ENCODE data around the gene PPFIBP2. TPM values are rescaled to one million over a fixed set of nuclear protein-coding genes. Genes with fewer than 3 reads are reported as not detected.

PPFIBP2 gene
- total and polyA plus RNA-seq, 12 donors, result 6.4 to 40.7 (median 21.4) TPM

DNA sequence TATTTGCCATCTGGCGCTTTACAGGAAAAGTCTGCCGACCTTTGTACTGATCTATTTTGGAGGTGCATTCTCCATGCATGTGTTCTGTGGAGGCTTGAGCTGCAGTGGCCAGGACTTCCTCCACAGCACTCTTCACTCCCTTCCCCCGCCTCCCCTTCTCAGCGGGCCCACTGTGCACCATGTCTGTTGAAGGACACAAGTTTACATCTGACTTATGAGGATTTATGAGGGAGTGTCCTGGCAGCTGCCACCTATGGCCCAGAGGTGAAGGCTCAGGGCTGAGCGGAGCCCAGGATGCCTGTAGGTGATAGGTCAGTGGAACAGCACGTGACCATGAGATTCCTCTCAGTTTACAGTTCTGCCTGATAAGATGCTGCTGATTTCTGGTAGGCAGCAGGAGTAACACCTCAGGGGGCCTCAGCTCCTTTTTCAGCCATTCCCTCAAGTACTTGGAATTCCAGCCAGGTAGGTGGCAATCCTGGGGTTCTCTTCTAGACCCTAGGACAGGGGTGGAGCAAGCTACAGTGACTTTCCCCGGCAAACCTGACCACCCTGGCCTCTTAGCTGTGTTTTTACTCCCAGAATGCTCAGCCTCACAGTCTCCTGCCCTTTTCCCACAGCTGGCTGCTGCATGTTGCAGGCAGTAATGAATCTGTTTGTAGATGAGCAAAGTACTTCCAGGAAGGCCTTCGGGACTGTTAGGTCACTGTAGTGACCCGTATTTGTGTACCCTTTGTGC, 59.9 kb downstream of the PPFIBP2 start:
- WGBS, 2 donors, result 71 to 76% methylated on average over 9 of the region's 9 CpGs
- H3K36me3 ChIP-seq, result no peaks in the 10 kb centered on the region
- DNase-seq, result no peak
- peak overlapping the region in 2 of 10 donors; percentile 12 to 18 for H3K27ac ChIP-seq
- H3K4me3 ChIP-seq, result no peak overlapping the region
- no peak for ATAC-seq
- peaks cover 7 to 50% (median 30%) of the 10 kb centered on the region in 9 donors for H3K4me1 ChIP-seq
- intact Hi-C loops (cut with DNase I), result loop anchor here in 9 of 10 donors (2.0 to 10.0 kb wide), 7 partner anchors 39 to 94 kb away; partner anchors contain the start of gene PPFIBP2 (in 2 of the 9)
- H3K9me3 ChIP-seq, result no peaks in the 10 kb centered on the region
- TF ChIP-seq, protein P1, sequence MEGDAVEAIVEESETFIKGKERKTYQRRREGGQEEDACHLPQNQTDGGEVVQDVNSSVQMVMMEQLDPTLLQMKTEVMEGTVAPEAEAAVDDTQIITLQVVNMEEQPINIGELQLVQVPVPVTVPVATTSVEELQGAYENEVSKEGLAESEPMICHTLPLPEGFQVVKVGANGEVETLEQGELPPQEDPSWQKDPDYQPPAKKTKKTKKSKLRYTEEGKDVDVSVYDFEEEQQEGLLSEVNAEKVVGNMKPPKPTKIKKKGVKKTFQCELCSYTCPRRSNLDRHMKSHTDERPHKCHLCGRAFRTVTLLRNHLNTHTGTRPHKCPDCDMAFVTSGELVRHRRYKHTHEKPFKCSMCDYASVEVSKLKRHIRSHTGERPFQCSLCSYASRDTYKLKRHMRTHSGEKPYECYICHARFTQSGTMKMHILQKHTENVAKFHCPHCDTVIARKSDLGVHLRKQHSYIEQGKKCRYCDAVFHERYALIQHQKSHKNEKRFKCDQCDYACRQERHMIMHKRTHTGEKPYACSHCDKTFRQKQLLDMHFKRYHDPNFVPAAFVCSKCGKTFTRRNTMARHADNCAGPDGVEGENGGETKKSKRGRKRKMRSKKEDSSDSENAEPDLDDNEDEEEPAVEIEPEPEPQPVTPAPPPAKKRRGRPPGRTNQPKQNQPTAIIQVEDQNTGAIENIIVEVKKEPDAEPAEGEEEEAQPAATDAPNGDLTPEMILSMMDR (IDR thresholded peaks at IDR 0.05), result no peak
- peaks cover 0 to 22% (median 0%) of the 10 kb centered on the region in 7 donors for H3K27me3 ChIP-seq

DNA sequence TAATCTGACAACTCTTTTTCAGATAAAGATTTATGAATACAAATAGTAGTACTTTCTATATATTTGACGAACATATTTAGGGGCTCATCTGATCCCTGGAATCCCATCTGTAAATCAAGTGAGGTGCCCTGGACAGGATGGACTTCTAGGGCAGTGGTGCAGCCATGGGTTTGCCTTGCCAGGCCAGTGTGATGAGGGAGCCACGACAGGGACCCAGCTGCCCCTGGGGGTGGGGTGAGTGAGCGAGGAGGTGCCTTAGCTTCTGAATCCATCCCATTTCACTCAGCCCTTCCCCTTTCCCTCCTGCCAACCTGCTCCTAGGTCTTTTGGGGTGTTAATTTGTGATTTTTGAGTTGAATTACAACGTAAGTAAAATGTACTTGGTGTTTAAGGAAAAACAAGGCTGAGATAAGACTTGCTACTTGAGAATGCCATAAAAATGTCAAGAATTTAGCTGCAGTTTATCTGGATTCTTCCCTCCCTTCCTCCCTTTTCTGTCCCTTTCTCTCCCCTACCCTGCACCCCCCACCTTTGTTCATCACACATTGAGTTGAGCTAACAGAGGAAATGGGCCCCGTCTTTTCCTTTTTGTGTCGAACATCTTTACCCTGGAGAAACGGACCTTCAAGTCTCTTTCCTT, 60.8 kb downstream of the PPFIBP2 start:
- Histone ChIP-seq H3K4me3 (no peak overlapping the region), H3K4me1 (peaks cover 7 to 59% (median 39%) of the 10 kb centered on the region in 9 donors), H3K27me3 (peaks cover 0 to 22% (median 0%) of the 10 kb centered on the region in 7 donors), H3K36me3 (no peaks in the 10 kb centered on the region), H3K27ac (peak overlapping the region in 1 of 10 donors; percentile 18), H3K9me3 (no peaks in the 10 kb centered on the region)
- DNase-seq (no peak), ATAC-seq (no peak)
- intact Hi-C loops (cut with DNase I), result loop anchor here in 7 of 10 donors (2.0 to 10.0 kb wide), 6 partner anchors 38 to 93 kb away; partner anchors contain the start of gene PPFIBP2 (in 2 of the 7)
- TF ChIP-seq, protein P1 (IDR thresholded peaks at IDR 0.05), result no peak
- WGBS, 2 donors, result 69 to 72% methylated on average over 7 of the region's 7 CpGs

DNA sequence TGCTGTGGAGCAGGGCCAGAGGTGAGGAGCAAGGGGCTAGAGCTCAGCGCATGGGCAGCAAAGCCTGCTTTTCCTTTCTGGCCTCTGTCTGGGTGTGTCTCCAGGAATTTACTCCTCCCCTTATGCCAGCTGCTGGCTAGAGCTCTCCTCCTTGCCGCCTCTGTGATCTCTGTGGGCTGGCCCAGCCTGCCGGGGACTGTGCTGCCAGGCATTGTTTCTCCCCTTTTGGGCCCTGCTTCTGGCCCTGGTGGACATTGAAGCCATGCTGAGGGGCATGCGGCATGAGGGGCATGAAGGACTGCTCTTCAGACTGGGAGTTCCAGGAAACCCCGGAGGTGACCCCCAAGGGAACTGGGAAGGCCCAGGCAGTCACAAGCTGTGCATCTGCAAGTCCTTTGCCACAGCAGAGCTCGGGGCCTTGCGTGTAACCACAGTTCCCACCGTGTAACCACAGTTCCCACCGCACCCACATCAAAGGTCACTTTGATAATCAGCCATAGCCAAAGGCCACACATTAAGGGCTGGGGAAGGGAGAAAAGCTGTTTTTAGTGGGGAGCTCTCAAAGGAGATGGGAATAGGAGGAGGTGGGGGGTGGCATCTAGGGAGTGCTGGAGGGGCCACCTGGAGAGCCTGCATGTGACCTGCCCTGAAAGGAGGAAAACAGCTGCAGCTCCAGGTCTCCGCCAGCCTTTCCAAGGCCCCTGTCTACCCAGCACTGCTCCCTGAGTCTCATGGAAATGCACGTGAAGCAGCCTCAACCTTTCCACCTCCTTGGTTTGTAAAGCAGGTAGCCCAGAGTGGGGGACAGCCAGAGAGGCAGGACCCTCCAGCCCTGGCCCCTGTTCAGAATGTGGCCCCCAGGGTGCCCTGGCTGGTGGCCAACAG, 62.3 kb downstream of the PPFIBP2 start:
- Histone ChIP-seq H3K9me3 (no peaks in the 10 kb centered on the region), H3K4me1 (peaks cover 7 to 74% (median 52%) of the 10 kb centered on the region in 9 donors), H3K27me3 (peaks cover 0 to 22% (median 0%) of the 10 kb centered on the region in 7 donors), H3K27ac (peak overlapping the region; percentile 65 to 88 (median 82)), H3K36me3 (no peaks in the 10 kb centered on the region), H3K4me3 (peak overlapping the region in 7 of 10 donors; percentile 32 to 56 (median 53))
- ATAC-seq (peak; percentile 21 to 69 (median 42)), DNase-seq (peak in 1 of 2 donors; percentile 37)
- intact Hi-C loops (cut with DNase I), result loop anchor here in 4 of 10 donors (2.0 to 10.0 kb wide), 4 partner anchors 61 to 91 kb away; partner anchors contain the start of gene PPFIBP2 (in 3 of the 4)
- TF ChIP-seq, protein P1 (IDR thresholded peaks at IDR 0.05), result no peak
- 52 to 58% methylated on average over 11 of the region's 11 CpGs for WGBS, 2 donors

All from heart right ventricle (tissue), 16 donors.